Aorta (tissue), 5 donors: ENCODE measurements around the gene METRNL. TPM values are rescaled to one million over a fixed set of nuclear protein-coding genes. Genes with fewer than 3 reads are reported as not detected.

Source experiments
- ATAC-seq: fragments of 200-7000 bp; cut with Tn5 transposase; one replicate; pipeline ENCODE4 v1.9.1; 2022; ENCODE audit warnings: moderate library complexity; ENCODE audit not compliant: low FRiP score
- DNase-seq, 2 donors: peaks; one replicate each; pipeline ENCODE4 v3.0.0-alpha.2; 2020
- H3K27ac ChIP-seq, 2 donors: one replicate each; pipeline ENCODE4 v1.5.1; 2013; ENCODE audit warnings: low read length in 2 of 2, mild to moderate bottlenecking in 2 of 2, moderate library complexity in 2 of 2, control low read depth in 1 of 2, inconsistent platforms in 1 of 2, low read depth in 1 of 2
- H3K27me3 ChIP-seq, 2 donors: one replicate each; pipeline ENCODE4 v1.6.1; 2013; ENCODE audit warnings: control low read depth in 1 of 2, low read length in 1 of 2, mild to moderate bottlenecking in 1 of 2, moderate library complexity in 1 of 2; ENCODE audit not compliant: insufficient read depth in 2 of 2, control insufficient read depth in 1 of 2
- H3K36me3 ChIP-seq, 2 donors: one replicate each; pipeline ENCODE4 v1.6.1; 2013; ENCODE audit warnings: control low read depth in 1 of 2, low read length in 1 of 2, mild to moderate bottlenecking in 1 of 2; ENCODE audit not compliant: insufficient read depth in 2 of 2, control insufficient read depth in 1 of 2
- H3K4me1 ChIP-seq, 2 donors: one replicate each; pipeline ENCODE4 v1.6.1; 2013; ENCODE audit warnings: low read length in 2 of 2, control low read depth in 1 of 2, mild to moderate bottlenecking in 1 of 2, moderate library complexity in 1 of 2; ENCODE audit not compliant: insufficient read depth in 2 of 2, control insufficient read depth in 1 of 2
- H3K4me3 ChIP-seq, 2 donors: one replicate each; pipeline ENCODE4 v1.5.1; 2013; ENCODE audit warnings: low read length in 2 of 2, control low read depth in 1 of 2, mild to moderate bottlenecking in 1 of 2
- H3K9me3 ChIP-seq: one replicate; pipeline ENCODE4 v1.6.1; 2013; ENCODE audit warnings: mild to moderate bottlenecking, low read length; ENCODE audit not compliant: control insufficient read depth
- WGBS, 2 donors: extraction: QIAGEN DNeasy Blood & Tissue Kit; methylation state at CpG; one replicate each; pipeline ENCODE4 v1.1.7; 2013; 5-methylcytosine and 5-hydroxymethylcytosine counted together
- intact Hi-C, 2 donors: fragments of 100-400 bp; cut with DNase I; formaldehyde crosslinking; loops; one replicate each; pipeline versions ENCODE4 v1.14.2 to v1.15.0; 2022
- polyA plus RNA-seq, 2 donors: library from polyadenylated mRNA; stranded (reverse); fragments of 200-250 nt; gene quantifications; one replicate each; pipeline ENCODE4 v1.2.3, GENCODE V29; 2013
- total RNA-seq, 2 donors: library from RNA; stranded (reverse); fragmentation: NEBNext Ultra II Directional; extraction: Animal tissue kit (Norgen Biotek cat#: 25700); gene quantifications; one replicate each; pipeline ENCODE4 v1.2.1, GENCODE V29; 2021
- donor health status: healthy with polysubstance abuse.
- donor health status: Bipolar disorder and iron deficiency.
- donor health status: DM: no; HTN: no; CAD: no.
- donor health status: DM: no; HTN: no; CAD: no.
- donor health status: DM: yes; HTN: yes; CAD: no.

Gene METRNL
- total and polyA plus RNA-seq, 4 donors: 35.3 to 176 (median 104) TPM

GRCh38 chr17:83080579-83080857 lies 1.1 kb downstream of the METRNL start:
- 0% methylated on average over 35 to 43 of the region's 44 CpGs for WGBS, 2 donors

GRCh38 chr17:83080858-83081683 lies 1.7 kb downstream of the METRNL start:
- Histone ChIP-seq H3K27ac (peak overlapping the region; percentile 72 to 76), H3K4me1 (no peaks in the 10 kb centered on the region), H3K36me3 (no peaks in the 10 kb centered on the region), H3K9me3 (no peaks in the 10 kb centered on the region), H3K27me3 (no peaks in the 10 kb centered on the region), H3K4me3 (peak overlapping the region; percentile 92 to 95)
- WGBS, 2 donors: 1% methylated on average over 66 to 91 of the region's 91 CpGs
- intact Hi-C loops: no loop called here
- ATAC-seq: peak; percentile 54
- peak; percentile 72 to 88 for DNase-seq

More at GRCh38 chr17:83080579-83080857, 1.1 kb downstream of the METRNL start:
- H3K4me3 ChIP-seq: peak overlapping the region; percentile 92 to 95
- DNase-seq: peak in 1 of 2 donors; percentile 74
- no peaks in the 10 kb centered on the region for H3K36me3 ChIP-seq
- intact Hi-C loops: no loop called here
- H3K9me3 ChIP-seq: no peaks in the 10 kb centered on the region
- no peaks in the 10 kb centered on the region for H3K27me3 ChIP-seq
- H3K27ac ChIP-seq: peak overlapping the region in 1 of 2 donors; percentile 76
- no peaks in the 10 kb centered on the region for H3K4me1 ChIP-seq
- no peak for ATAC-seq

GRCh38 chr17:83081684-83082201 lies 2.3 kb downstream of the METRNL start:
- Histone ChIP-seq H3K4me1 (no peaks in the 10 kb centered on the region), H3K36me3 (no peaks in the 10 kb centered on the region), H3K27me3 (no peaks in the 10 kb centered on the region), H3K27ac (peak overlapping the region in 1 of 2 donors; percentile 72), H3K9me3 (no peaks in the 10 kb centered on the region), H3K4me3 (peak overlapping the region; percentile 92 to 95)
- 11 to 16% methylated on average over 23 of the region's 23 CpGs for WGBS, 2 donors
- peak; percentile 33 for ATAC-seq
- intact Hi-C loops: no loop called here
- DNase-seq: peak; percentile 83 to 86

GRCh38 chr17:83082424-83082823 lies 3.0 kb downstream of the METRNL start:
- WGBS, 2 donors: 66 to 77% methylated on average over 8 of the region's 8 CpGs
- H3K27ac ChIP-seq: peak overlapping the region in 1 of 2 donors; percentile 72
- H3K9me3 ChIP-seq: no peaks in the 10 kb centered on the region
- H3K4me1 ChIP-seq: no peaks in the 10 kb centered on the region
- H3K27me3 ChIP-seq: no peaks in the 10 kb centered on the region
- no peaks in the 10 kb centered on the region for H3K36me3 ChIP-seq
- ATAC-seq: no peak
- no peak overlapping the region for H3K4me3 ChIP-seq
- DNase-seq: no peak
- intact Hi-C loops: no loop called here

GRCh38 chr17:83082909-83083367 lies 3.5 kb downstream of the METRNL start:
- Histone ChIP-seq H3K27me3 (no peaks in the 10 kb centered on the region), H3K9me3 (no peaks in the 10 kb centered on the region), H3K36me3 (no peaks in the 10 kb centered on the region), H3K4me3 (no peak overlapping the region), H3K27ac (peak overlapping the region in 1 of 2 donors; percentile 57), H3K4me1 (no peaks in the 10 kb centered on the region)
- intact Hi-C loops: no loop called here
- DNase-seq: peak in 1 of 2 donors; percentile 70
- 46 to 57% methylated on average over 20 of the region's 20 CpGs for WGBS, 2 donors
- ATAC-seq: no peak

GRCh38 chr17:83083368-83084201 lies 4.2 kb downstream of the METRNL start:
- H3K27me3 ChIP-seq: no peaks in the 10 kb centered on the region
- no peaks in the 10 kb centered on the region for H3K4me1 ChIP-seq
- no peaks in the 10 kb centered on the region for H3K36me3 ChIP-seq
- ATAC-seq: peak; percentile 49
- intact Hi-C loops: no loop called here
- H3K4me3 ChIP-seq: no peak overlapping the region
- peak overlapping the region in 1 of 2 donors; percentile 57 for H3K27ac ChIP-seq
- H3K9me3 ChIP-seq: no peaks in the 10 kb centered on the region
- WGBS, 2 donors: 5 to 8% methylated on average over 25 of the region's 25 CpGs
- DNase-seq: peak; percentile 78 to 85

- no peak overlapping the region for H3K4me3 ChIP-seq
- intact Hi-C loops: no loop called here
- ATAC-seq (no peak), DNase-seq (no peak)
- H3K36me3 ChIP-seq: no peaks in the 10 kb centered on the region
- 38 to 44% methylated on average over 9 of the region's 9 CpGs for WGBS, 2 donors
- no peaks in the 10 kb centered on the region for H3K9me3 ChIP-seq
- no peaks in the 10 kb centered on the region for H3K27me3 ChIP-seq
- H3K4me1 ChIP-seq: no peaks in the 10 kb centered on the region
- peak overlapping the region in 1 of 2 donors; percentile 13 for H3K27ac ChIP-seq
These were observed 4.8 kb downstream of the METRNL start for GRCh38 chr17:83084214-83084613.

- ATAC-seq: no peak
- Histone ChIP-seq H3K27ac (peak overlapping the region in 1 of 2 donors; percentile 13), H3K27me3 (no peaks in the 10 kb centered on the region), H3K4me3 (no peak overlapping the region), H3K36me3 (no peaks in the 10 kb centered on the region), H3K9me3 (no peaks in the 10 kb centered on the region), H3K4me1 (no peaks in the 10 kb centered on the region)
- intact Hi-C loops: no loop called here
- no peak for DNase-seq
- 86 to 88% methylated on average over 27 of the region's 27 CpGs for WGBS, 2 donors
These were observed 5.2 kb downstream of the METRNL start for GRCh38 chr17:83084621-83085056.
